Measurements from ENCODE around the gene DUSP22.

DNA sequence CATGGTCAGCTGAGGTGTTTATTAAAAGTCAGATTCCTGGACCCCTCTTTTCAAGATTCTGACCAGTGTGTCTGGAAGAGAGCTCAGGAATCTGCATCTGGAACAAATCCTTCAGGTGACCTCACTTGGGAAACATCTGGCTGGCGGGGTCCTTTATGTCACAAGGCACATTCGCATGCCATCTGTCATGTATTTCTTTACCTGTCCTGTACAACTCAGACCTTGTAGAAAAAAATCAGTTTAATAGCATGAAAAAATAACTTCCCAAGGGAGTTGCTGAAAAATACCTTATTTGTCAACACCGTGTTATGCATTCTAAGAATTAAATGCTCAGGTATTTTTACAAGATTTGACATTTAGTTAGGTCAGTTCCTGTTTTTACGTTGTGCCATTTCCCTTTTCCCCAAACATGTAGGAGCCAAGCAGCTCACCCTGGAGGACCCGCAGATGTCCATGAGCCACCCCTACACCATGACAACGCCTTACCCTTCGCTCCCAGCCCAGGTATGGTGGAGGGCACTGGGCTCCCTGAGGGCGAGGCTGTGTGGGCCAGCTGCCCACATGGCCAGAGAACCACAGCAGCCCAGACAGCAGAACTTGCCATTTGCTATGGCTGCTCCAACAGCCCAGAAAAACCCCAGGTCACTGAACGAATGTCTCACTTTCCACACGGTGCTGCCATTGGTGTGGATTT, 103.3 kb downstream of the DUSP22 start:
- TF ChIP-seq EZH2 (IDR thresholded peaks at IDR 0.05) = no peak
- TF ChIP-seq, protein P1, sequence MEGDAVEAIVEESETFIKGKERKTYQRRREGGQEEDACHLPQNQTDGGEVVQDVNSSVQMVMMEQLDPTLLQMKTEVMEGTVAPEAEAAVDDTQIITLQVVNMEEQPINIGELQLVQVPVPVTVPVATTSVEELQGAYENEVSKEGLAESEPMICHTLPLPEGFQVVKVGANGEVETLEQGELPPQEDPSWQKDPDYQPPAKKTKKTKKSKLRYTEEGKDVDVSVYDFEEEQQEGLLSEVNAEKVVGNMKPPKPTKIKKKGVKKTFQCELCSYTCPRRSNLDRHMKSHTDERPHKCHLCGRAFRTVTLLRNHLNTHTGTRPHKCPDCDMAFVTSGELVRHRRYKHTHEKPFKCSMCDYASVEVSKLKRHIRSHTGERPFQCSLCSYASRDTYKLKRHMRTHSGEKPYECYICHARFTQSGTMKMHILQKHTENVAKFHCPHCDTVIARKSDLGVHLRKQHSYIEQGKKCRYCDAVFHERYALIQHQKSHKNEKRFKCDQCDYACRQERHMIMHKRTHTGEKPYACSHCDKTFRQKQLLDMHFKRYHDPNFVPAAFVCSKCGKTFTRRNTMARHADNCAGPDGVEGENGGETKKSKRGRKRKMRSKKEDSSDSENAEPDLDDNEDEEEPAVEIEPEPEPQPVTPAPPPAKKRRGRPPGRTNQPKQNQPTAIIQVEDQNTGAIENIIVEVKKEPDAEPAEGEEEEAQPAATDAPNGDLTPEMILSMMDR (IDR thresholded peaks at IDR 0.05) = no peak
